DOHH2 (cell line): ENCODE data around the gene MAB21L2.

Experiments
- H3F3A ChIP-seq: fragments of 200-600 bp; sonication (generic), shearing (Covaris generic); 2 replicates; pipeline ENCODE4 v1.6.0; 2016; ENCODE audit warnings: antibody characterized with exemption, mild to moderate bottlenecking; ENCODE audit not compliant: control insufficient read depth, insufficient read depth
- H3K27ac ChIP-seq: fragments of 200-600 bp; sonication (generic); 2 replicates; pipeline ENCODE4 v1.5.1; 2014; ENCODE audit warnings: low read depth, mild to moderate bottlenecking, low read length, moderate library complexity
- H3K27me3 ChIP-seq: fragments of 200-600 bp; sonication (generic); 2 replicates; pipeline ENCODE4 v1.6.1; 2014; ENCODE audit warnings: mild to moderate bottlenecking, low read length, mixed read lengths; ENCODE audit not compliant: control insufficient read depth
- H3K36me3 ChIP-seq: fragments of 200-600 bp; sonication (generic); 2 replicates; pipeline ENCODE4 v1.6.1; 2014; ENCODE audit warnings: mild to moderate bottlenecking, low read length, moderate library complexity, mixed read lengths; ENCODE audit not compliant: control insufficient read depth
- H3K4me1 ChIP-seq: fragments of 200-600 bp; sonication (generic); 2 replicates; pipeline ENCODE4 v1.6.1; 2014; ENCODE audit warnings: mild to moderate bottlenecking, low read length, mixed read lengths; ENCODE audit not compliant: control insufficient read depth
- H3K4me2 ChIP-seq: fragments of 200-600 bp; sonication (generic); 2 replicates; pipeline ENCODE4 v1.6.0; 2014; ENCODE audit warnings: mild to moderate bottlenecking, low read length, moderate library complexity
- H3K4me3 ChIP-seq: fragments of 200-600 bp; sonication (generic); 2 replicates; pipeline ENCODE4 v1.5.1; 2014; ENCODE audit warnings: mild to moderate bottlenecking, low read length, mixed read lengths
- H3K79me2 ChIP-seq: fragments of 200-600 bp; sonication (generic); 2 replicates; pipeline ENCODE4 v1.6.1; 2014; ENCODE audit warnings: mild to moderate bottlenecking, low read length, mixed read lengths; ENCODE audit not compliant: control insufficient read depth
- H3K9me2 ChIP-seq: fragments of 200-600 bp; sonication (generic); replicated peaks from 2 replicates; pipeline ENCODE4 v1.6.1; 2014; ENCODE audit warnings: mild to moderate bottlenecking, low read length, mixed read lengths; ENCODE audit not compliant: control insufficient read depth
- H3K9me3 ChIP-seq: fragments of 200-600 bp; sonication (generic); 2 replicates; pipeline ENCODE4 v1.6.1; 2014; ENCODE audit warnings: antibody characterized with exemption, low read length, mixed read lengths; ENCODE audit not compliant: control insufficient read depth, insufficient read depth
- H4K20me1 ChIP-seq: fragments of 200-600 bp; sonication (generic); 2 replicates; pipeline ENCODE4 v1.6.0; 2014; ENCODE audit warnings: low read depth, mild to moderate bottlenecking, antibody characterized with exemption, low read length, moderate library complexity; ENCODE audit not compliant: control insufficient read depth, insufficient read depth
- EZH2phosphoT487 ChIP-seq: fragments of 200-600 bp; sonication (generic); IDR thresholded peaks from 2 replicates; pipeline ENCODE4 v1.6.1; 2017; ENCODE audit warnings: borderline replicate concordance, mild to moderate bottlenecking, antibody characterized with exemption, low read length, moderate library complexity, mixed read lengths
- TF ChIP-seq, protein P1 (sequence below): fragments of 200-600 bp; sonication (generic); IDR thresholded peaks from one replicate; pipeline ENCODE4 v1.5.1; 2014; ENCODE audit warnings: antibody characterized with exemption, mild to moderate bottlenecking, low read depth, low read length; ENCODE audit not compliant: poor library complexity, severe bottlenecking

MAB21L2 gene

DNA sequence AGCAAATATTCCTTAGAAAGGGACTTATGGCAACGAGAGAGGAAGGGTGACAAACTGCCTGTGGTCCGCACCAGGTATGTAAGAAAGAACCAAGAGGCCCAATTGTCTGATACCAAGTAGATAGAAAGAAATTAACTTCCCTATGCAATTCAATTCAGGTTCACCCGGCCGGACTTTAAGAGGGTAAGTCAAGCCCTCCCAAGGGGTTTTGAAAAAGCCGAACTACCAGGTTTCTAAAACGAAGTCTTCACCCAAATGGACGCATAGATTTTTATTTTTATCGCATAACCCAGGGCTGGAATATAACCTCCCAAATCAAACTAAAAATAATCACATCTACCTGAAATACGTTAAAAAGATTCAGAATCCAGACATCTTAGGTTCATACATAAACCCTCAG lies 1.6 kb upstream of the MAB21L2 start:
- Histone ChIP-seq H3F3A (no peaks in the 10 kb centered on the region), H3K9me2 (no peaks in the 10 kb centered on the region), H3K79me2 (no peaks in the 10 kb centered on the region), H3K4me2 (no peak overlapping the region), H3K4me3 (no peak overlapping the region), H4K20me1 (no peaks in the 10 kb centered on the region), H3K36me3 (peaks cover 29% of the 10 kb centered on the region), H3K4me1 (no peaks in the 10 kb centered on the region), H3K27ac (no peak overlapping the region), H3K27me3 (no peaks in the 10 kb centered on the region), H3K9me3 (peaks cover 16% of the 10 kb centered on the region; the same call in 1 of the 2 replicates)
- TF ChIP-seq EZH2phosphoT487 = no peak
- TF ChIP-seq, protein P1, sequence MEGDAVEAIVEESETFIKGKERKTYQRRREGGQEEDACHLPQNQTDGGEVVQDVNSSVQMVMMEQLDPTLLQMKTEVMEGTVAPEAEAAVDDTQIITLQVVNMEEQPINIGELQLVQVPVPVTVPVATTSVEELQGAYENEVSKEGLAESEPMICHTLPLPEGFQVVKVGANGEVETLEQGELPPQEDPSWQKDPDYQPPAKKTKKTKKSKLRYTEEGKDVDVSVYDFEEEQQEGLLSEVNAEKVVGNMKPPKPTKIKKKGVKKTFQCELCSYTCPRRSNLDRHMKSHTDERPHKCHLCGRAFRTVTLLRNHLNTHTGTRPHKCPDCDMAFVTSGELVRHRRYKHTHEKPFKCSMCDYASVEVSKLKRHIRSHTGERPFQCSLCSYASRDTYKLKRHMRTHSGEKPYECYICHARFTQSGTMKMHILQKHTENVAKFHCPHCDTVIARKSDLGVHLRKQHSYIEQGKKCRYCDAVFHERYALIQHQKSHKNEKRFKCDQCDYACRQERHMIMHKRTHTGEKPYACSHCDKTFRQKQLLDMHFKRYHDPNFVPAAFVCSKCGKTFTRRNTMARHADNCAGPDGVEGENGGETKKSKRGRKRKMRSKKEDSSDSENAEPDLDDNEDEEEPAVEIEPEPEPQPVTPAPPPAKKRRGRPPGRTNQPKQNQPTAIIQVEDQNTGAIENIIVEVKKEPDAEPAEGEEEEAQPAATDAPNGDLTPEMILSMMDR = no peak

DNA sequence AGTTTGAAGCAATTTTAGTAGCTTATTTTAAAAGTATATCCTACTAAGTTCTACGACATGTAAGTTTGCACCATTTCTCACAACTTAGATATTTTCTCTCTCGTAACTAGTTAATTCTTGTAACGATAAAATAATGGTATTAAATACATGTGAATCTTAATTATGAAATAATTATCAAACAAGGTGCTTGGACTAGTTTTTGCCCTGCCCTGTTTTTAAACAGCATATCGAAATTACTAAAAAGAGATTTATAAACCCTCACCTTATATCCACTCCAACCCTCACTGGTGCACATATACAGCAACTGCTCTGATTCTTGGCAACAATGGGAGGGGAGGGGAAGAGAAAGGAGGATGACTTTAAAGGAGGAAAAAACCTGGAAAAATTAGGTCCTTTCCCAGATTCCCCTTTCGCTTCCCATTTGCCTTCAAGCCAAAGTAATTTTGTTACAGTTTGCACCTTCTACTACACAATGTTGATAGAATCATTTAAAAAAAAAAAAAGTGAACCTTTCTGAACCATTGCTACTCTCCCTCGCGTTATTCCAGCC lies 820 bp upstream of the MAB21L2 start:
- no peak overlapping the region for H3K27ac ChIP-seq

DNA sequence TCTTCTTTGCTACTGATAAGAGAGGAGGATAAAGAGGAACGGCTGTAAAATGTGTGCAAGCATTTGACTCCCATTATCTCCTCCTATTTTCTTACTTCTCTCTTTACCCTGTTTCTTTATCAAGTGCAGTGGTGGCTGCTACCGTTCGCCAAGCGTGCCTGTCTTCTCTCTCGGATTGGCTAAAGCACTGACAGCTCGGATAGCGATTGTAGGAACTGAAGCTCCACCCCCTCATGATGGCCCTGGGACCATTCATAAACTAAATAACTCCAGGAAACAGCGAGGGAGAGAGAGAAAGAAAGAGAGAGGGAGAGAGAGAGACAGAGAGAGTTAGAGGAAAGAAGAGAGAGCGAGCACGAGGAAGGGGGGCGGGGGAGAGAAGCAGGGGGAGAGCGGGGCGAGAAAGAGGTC lies 305 bp upstream of the MAB21L2 start:
- H3K4me3 ChIP-seq = no peak overlapping the region
- TF ChIP-seq, protein P1 = no peak
- no peak for TF ChIP-seq EZH2phosphoT487
- H4K20me1 ChIP-seq = no peaks in the 10 kb centered on the region
- H3F3A ChIP-seq = no peaks in the 10 kb centered on the region
- no peaks in the 10 kb centered on the region for H3K4me1 ChIP-seq
- peaks cover 16% of the 10 kb centered on the region; the same call in 1 of the 2 replicates for H3K9me3 ChIP-seq
- H3K4me2 ChIP-seq = no peak overlapping the region
- H3K36me3 ChIP-seq = peaks cover 34% of the 10 kb centered on the region
- H3K27me3 ChIP-seq = no peaks in the 10 kb centered on the region
- no peaks in the 10 kb centered on the region for H3K79me2 ChIP-seq
- no peak overlapping the region for H3K27ac ChIP-seq
- H3K9me2 ChIP-seq = no peaks in the 10 kb centered on the region

More for the DNA sequence above, 820 bp upstream of the MAB21L2 start:
- Histone ChIP-seq H3K27me3 (no peaks in the 10 kb centered on the region), H3K4me2 (no peak overlapping the region), H3K36me3 (peaks cover 34% of the 10 kb centered on the region), H3F3A (no peaks in the 10 kb centered on the region), H3K9me2 (no peaks in the 10 kb centered on the region), H4K20me1 (no peaks in the 10 kb centered on the region), H3K79me2 (no peaks in the 10 kb centered on the region), H3K4me3 (no peak overlapping the region), H3K9me3 (peaks cover 16% of the 10 kb centered on the region; the same call in 1 of the 2 replicates), H3K4me1 (no peaks in the 10 kb centered on the region)
- TF ChIP-seq, protein P1 = no peak
- TF ChIP-seq EZH2phosphoT487 = no peak
